Hindlimb muscle (tissue), 1 donor: ENCODE data around the gene AHDC1. TPM values are rescaled to one million over a fixed set of nuclear protein-coding genes. Genes with fewer than 3 reads are reported as not detected.
"Not testable (repeated sequence)": the region's sequence is repeated elsewhere in the genome, so short reads cannot be mapped to it uniquely, and the experiment has no call there.

Experiments used
- DNase-seq: peaks from one replicate; pipeline ENCODE4 v3.0.0-alpha.2; 2013
- polyA plus RNA-seq: library from polyadenylated mRNA; unstranded; fragments of 120-200 nt; gene quantifications from one replicate; pipeline ENCODE4 v1.2.1, GENCODE V29; 2013; ENCODE audit not compliant: insufficient read length

The AHDC1 gene
- polyA plus RNA-seq, 1 donor: 128 TPM

GRCh38 chr1:27562021-27562420 is 41.9 kb downstream of the AHDC1 start:
- no peak for DNase-seq

- DNase-seq: peak; percentile 65
These were observed 42.6 kb downstream of the AHDC1 start for GRCh38 chr1:27561124-27561899.

GRCh38 chr1:27560268-27561123 is 43.4 kb downstream of the AHDC1 start:
- DNase-seq: no peak

- DNase-seq: no peak
These were observed 44.4 kb downstream of the AHDC1 start for GRCh38 chr1:27559466-27560030.

GRCh38 chr1:27557596-27558340 is 46.2 kb downstream of the AHDC1 start:
- no peak for DNase-seq

GRCh38 chr1:27556781-27557595 is 47.0 kb downstream of the AHDC1 start:
- peak; percentile 84 for DNase-seq

- DNase-seq: no peak
These were observed 47.5 kb downstream of the AHDC1 start for GRCh38 chr1:27556435-27556780.

GRCh38 chr1:27555700-27556424 is 48.1 kb downstream of the AHDC1 start:
- peak; percentile 68 for DNase-seq

- DNase-seq: no peak
These were observed 48.9 kb downstream of the AHDC1 start for GRCh38 chr1:27554759-27555699.

GRCh38 chr1:27554293-27554692 is 49.7 kb downstream of the AHDC1 start:
- DNase-seq: no peak

GRCh38 chr1:27553823-27554222 is 50.1 kb downstream of the AHDC1 start:
- DNase-seq: not testable (repeated sequence)

GRCh38 chr1:27552911-27553420 is 51.0 kb downstream of the AHDC1 start:
- DNase-seq: no peak

GRCh38 chr1:27551953-27552312 is 52.0 kb downstream of the AHDC1 start:
- no peak for DNase-seq

GRCh38 chr1:27551170-27551952 is 52.6 kb downstream of the AHDC1 start:
- DNase-seq: no peak

GRCh38 chr1:27550510-27551169 is 53.3 kb downstream of the AHDC1 start:
- no peak for DNase-seq

- DNase-seq: no peak
These were observed 54.0 kb downstream of the AHDC1 start for GRCh38 chr1:27549807-27550408.

GRCh38 chr1:27548858-27549719 is 54.9 kb downstream of the AHDC1 start:
- DNase-seq: no peak
